Activated T-helper 1 cell treated with anti-CD3 and anti-CD28 coated beads, Interleukin-2, amount 50 U/mL, for 16 hours (primary cell): ENCODE results near the gene GRID1.
"Not testable (repeated sequence)": the region's sequence is repeated elsewhere in the genome, so short reads cannot be mapped to it uniquely, and the experiment has no call there.

ENCODE experiments used
- DNase-seq, 2 donors: peaks; one replicate each; pipeline ENCODE4 v3.0.0-alpha.2; 2020; ENCODE audit warnings: low read depth in 1 of 2, low spot score in 1 of 2

Gene GRID1

DNA sequence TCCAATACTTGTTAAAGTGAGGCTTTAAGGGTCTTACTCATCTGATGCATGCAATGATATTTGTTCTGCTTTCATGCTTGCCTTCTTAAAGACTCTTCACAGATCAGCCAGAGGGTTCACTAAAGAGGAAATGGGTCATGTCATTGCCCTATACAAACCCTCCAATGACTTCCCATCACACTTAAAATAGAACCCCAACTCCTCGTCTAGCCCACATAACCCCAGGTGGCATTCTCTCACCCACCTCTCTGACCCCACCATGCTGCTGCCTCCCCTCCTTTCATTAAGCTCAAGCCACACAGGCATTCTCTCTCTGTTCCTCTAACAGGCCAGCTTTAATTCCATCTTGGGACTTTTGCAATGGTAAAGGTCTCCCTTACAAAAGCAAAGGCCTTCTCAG is 253.6 kb downstream of the GRID1 start:
- no peak for DNase-seq

DNA sequence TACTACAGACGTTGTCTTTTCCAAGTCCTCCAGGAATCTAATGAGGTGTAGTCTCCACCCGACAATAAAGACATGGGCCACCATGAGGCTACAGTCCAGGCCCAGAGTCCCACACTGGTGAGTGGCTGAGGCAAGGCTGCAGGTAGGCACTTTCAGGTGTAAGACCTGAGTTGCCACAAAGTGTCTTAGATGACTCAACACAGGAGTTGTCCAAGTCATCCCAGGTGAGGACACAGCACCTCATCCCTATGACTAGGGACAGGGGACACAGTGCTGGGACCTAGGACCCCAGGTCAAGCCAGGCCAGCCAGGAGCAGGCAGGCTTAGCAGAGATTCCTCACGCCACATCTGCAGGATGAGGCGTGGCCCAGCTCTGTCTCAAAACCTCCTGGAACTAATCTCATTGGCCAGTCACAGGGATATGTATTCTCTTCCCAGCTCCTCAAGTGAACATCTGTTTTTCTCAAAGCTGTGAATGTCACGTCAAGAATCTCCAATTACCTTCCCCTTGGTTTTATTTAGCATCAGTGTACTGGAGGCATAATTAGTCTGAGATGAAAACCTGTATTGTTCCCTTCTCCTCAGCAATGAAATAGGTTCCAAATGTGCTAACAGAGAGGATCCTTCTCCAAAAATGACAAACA is 254.6 kb downstream of the GRID1 start:
- no peak for DNase-seq

DNA sequence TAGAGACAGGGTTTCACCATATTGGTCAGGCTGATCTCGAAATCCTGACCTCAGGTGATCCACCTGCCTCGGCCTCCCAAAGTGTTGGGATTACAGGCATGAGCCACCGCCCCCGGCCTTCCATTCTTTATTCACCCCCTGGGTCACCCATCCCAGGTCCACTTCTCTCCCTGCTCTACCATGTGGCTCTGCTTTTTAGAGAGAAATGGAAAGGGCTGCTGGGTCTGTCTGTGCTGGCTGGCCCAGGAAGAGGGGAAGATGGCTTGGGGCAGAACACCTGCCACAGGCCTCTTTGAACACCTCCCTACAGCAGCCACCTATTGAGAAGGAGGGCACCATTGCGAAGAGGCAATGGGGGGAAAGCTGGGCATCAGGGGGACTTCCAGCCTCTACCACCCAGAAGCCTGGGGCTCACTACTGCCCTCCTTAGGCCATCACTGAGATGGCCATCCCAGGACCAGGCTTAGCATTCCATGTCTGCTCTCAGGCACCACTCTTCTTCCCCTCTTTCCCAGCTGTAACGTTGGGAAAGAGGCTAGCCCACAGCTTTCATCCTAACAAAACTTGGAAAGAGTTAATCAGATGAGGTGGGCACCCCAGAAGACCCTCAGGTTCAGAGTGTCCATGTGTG is 256.3 kb downstream of the GRID1 start:
- no peak for DNase-seq

DNA sequence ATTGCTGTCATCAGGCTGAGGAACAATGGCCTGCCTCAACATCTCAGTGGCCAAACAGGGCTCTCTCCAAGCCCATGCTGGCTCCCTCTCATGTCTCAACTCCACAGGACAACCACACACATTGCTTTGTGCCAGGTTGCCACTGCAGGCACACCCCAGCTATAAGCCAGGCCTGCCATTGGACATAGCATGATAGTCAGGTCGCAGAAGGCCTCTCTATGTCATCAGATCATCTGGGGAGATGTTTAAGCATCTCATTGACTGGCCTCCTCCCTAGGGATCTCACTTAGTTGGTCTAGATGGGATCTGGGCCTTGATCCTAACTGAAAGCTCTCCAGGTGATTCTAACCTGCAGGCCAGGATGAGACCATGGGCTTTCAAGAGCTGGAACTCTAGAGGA is 257.2 kb downstream of the GRID1 start:
- DNase-seq = no peak

DNA sequence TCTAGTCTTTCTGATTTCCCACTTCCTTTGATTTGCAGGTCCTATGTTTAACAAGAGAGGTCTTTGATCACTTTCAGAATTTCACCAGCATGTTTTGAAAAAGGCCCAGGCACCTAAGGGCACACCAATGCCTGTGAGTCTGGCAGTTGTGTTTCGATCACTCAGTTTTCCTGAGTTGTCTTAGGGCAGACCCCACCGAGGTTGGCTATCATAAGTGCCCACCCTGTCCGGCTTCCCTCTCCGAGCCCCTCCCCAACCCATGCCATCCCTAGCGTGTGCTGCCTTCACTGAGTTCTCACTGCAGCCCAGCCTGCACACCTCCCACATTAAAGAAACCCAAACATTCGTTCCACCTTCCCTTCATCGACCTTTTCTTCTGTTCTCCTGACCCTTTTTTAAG is 257.9 kb downstream of the GRID1 start:
- DNase-seq = no peak

DNA sequence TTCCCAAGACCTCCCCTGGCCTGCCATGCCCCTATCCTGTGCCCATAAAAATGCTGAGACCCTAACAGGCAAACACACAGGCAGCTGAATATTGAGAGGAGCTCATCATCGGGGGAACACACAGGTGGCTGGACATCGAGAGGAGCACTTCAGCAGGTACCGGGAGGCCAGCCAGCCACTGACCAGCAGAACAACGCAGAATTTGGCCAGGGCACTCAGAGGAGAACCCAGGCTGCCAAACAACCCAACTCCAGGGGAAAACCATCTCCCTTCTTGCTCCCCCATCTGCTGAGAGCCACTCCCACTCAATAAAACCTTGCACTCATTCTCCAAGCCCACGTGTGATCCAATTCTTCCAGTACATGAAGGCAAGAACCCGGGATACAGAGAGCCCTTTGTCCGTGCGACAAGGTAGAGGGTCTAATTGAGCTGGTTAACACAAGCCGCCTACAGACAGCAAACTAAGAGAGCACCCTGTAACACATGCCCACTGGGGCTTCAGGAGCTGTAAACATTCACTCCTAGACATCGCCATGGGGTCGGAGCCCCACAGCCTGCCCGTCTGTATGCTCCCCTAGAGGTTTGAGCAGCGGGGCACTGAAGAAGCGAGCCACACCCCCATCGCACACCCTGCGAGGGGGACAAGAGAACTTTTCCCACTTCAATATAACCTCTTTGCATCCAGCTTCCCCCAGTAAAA is 258.8 kb downstream of the GRID1 start:
- DNase-seq = not testable (repeated sequence)

DNA sequence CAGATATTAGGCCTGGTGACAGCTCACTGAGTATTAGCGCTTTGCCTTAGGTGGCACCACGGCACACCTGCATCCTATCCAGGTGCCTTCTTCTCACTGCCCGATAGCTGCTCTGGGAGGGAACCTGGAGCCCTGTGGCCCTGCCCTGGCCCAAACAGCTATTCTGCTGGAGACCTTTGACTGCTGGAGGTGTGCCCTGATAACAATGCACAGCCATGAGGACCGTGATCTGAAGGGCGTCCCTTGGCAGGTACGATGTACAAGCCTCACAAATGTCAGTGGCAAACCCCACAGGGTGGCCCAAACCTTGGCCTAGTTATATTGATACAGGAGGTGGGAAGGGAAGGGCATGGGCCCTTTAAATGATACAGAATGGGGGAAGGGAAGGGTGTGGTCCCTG is 259.5 kb downstream of the GRID1 start:
- DNase-seq = no peak

DNA sequence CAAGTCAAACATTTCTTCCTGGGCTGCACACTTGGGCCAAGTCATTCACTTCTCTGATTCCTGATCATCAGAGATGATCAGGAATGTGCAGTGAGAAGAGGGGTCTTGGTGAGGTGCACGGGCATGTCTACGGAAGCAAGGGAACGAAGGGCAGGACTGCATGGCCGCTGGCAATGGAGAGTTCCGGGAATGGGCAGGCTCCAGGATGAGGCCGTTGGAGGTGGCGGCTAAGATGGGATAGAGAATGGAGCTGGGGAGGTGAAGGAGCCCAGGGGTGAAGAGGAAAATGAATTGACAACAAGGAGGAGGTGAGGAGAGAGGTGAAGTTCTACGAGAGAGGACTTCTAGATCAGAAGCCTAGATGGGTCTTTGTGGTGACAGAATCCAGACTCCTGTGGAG is 260.0 kb downstream of the GRID1 start:
- DNase-seq = no peak

DNA sequence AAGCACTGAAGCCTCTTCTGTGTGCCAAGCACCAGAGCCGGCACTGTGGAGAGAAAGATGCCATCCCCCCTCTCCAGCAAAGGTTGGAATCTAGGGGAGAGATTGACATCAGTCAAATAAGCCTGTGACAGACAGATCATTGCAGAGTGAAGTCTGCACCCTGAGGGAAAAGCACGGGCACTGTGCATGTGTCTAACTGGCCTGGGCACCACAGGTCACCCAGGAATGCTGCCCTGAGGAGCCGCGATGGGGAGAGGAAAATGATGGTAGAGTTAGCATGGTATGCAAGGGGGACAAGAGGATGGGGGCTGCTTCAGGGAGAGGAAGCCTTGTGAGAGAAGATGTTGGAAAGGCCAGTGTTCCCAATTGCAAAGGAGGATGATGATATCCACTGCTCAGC is 261.0 kb downstream of the GRID1 start:
- no peak for DNase-seq

DNA sequence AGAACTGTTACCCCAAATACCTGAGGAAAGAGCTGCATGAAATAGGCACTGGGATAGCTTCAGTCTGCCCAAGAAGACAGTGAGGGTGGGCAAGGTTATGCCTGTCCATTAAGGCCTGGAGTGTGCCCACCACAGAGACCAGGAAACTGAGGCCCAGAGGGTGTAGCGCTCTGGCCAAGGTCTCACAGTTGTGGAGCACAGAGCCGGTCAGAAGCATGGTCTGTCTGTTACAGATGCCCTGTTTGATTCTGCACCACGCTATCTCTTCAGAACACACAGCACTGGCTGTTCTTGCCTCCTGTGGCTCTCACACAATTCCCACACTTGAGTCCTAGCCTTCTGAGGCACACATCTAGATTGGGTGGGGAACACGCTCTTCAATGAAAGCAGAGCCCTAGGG is 261.4 kb downstream of the GRID1 start:
- DNase-seq = no peak

DNA sequence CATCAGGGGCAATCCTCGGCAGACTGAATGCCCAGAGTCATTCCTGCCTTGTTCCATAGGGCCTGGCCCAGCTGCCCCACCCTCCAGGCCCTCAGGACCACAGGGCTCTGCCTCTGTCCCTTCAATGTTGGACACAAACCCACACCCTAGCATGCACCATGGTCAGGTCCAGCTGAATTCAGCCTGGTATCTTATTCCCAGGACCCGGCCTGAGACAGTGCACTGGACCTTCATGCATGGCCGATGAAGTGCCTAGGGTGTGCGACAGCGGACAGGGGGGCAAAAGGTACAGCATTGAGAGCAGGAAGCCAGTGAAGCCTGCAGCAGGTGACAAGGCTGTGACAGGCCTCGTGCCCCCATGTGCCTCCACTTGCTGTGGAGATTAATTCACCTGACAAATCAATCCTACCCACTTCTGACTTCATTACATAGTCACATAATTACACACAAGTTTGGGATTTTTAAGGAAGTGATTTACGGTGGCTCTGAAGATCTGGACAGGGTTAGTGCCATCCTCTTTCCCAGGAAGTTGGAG is 261.9 kb downstream of the GRID1 start:
- no peak for DNase-seq

DNA sequence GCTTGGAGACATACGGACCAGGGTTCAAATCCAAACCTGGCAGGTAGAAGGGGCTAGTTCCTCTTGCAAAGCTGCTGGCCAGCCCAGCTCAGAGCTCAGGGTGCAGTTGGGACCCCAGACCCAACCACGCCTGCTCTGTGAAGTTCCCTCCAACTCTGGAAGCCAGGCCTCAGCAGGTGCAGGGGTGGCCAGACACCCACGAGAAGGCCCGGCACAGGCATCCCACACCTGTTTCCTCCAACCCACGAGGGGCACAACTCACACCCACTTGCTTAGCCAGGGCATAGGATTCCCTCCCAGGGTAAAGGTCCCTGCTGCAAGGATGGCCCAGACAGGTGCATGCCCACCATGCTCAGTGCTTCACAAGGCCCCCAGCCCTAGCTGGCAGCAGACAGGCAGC is 262.4 kb downstream of the GRID1 start:
- DNase-seq = no peak

DNA sequence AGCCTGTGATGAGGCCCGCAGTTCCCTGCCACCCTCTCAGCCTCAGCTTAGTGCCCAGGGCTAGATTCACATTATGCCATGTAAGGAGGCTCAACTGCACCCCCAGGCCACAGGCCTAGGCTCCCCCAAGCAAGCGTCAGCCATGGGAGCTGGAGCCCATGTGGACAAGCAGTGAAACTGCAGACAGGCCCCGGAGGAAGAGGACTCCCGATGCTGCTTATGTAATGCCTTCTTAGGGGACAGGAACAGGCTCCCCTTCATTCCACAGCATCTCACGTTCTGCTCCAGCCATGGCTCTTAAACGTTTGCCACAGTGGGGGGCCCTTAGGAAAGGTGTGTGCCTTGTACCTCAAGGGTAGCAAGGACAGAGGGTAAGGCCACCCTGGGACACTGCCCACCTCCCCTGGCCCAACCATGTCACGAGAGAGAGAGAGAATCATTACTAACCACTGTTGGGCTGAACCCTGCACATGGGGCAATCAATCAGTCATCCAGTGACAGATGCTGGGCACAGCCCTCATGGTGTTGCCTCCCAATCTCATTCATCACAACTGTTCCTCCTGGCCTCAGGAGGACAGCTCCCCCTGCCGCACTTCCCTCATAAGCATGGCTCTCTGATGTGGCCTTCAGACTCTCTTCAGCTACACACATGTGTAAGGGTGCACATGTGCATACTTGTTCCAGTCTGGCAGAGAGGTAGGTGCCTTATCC is 263.0 kb downstream of the GRID1 start:
- no peak for DNase-seq

DNA sequence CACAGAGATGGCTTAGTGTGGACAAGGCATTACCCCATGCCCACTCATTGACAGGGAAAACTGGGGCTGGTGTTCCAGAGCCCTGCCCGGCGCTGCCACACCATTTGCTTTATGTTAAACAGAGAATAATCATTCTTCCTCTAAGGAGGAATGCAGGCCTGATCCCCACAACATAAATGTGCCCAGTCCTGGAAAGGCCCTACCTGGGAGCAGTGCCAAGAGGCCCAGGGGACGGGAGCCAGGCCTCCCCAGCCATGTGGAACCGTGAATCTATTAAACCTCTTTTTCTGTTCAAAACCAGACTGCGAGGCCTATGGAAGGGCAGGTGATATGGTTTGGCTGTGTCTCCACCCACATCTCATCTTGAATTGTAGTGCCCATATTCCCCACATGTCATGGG is 264.1 kb downstream of the GRID1 start:
- DNase-seq = no peak

DNA sequence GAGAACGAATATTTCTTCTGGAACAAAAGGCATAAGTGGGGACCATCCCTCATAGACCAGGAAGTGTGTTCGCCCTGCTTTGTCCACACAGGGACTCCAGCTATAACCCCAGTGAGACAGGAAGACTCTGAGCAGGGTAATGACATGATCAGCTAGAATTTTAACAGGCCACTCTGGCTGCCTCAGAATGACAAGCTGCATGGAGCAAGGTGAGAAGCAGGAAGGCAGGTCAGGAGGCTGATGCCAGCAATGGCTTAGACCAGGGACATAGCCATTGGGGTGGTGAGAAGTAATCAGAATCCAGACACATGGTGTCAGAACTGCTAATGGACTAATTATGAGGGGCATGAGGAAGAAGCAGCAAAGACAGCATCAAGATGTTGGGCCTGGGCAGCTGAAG is 264.6 kb downstream of the GRID1 start:
- DNase-seq = no peak

DNA sequence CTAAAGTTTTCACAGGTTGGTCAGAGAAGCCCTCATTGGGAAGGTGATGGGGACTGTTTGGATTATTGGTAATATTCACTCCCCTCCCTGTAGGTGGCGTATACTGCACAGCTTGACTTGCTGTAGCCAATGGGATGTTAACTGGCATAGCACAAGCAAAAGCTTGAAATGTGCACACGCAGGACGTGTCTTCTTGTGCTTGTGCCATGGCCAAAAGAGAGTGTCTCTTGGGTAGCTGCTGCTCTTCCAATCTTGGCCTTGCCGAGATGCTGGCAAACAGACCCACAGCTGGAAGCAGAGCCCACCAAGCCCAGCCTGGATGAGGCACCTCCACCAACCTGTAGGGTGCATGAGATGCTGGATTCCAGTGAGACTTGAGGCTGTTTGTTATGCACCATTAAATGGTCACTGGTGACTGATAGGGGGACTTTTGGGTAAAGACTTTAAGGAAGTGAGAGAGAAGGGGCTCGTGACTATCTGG is 266.0 kb downstream of the GRID1 start:
- no peak for DNase-seq

DNA sequence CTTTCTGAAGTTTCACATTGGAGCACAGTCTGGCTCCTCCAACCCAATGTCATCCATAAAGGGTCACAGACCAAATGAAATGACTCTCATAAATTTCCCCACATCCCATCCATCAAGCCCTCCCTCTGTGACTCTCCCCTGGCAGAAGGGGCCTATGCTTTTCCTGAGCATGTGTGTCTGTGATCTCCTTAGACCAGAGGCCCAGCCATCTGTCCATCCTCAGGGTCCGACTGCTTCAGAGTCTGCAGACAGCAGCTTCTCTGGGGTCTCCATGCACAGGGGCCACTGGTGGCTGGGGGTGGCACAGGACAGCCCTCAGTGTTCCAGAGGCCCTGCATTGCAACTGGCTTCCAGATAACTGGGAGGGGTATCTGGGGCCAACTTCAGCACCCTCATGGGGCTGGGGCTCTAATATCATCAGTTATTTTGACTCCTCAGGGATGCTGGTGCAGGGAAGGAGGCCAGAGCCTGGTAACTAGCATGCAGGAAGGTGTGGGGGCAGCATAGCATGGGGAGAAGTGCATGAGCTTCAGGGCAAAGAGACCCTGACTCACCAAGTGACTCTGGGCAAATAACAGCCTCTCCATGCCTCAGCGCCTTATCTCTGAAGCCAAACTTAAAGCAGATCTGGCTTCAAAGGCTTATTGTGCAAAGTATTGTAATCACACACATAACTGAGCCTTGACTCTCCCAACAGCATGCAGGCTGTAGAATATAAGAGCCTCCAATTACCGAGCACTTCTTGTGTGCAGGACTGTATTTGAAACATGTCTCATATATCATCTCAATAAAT is 266.9 kb downstream of the GRID1 start:
- DNase-seq = no peak

DNA sequence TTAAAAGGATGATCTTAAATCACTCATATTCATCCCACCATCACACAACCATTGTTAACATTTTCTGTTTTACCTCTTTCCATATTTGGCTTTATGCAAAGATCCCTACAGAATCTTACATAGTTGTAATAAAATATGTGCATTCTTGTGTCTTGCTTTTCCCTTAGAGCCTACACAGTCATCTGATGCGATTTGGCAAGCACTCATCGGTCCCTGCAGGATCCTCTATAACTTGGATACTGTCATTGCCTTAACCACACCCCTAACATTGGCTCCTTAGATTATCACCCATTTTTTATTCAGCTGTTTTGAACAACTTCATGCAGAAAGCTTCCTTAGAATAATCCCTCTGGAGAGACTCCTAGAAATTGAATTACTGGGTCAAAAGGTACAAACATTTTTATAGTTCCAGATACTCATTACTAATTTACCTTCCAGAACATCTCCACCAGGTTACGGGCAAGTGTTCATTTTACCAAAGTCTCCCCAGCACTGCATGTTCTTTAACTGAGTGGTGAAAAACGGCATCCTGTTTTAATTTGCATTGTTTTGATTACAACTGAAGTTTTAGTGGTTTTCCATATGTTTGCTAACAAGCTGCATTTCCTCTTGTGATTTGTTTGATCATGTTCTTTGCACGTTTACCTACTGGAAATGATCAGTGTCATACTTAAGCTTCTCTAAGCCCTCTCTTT is 268.3 kb downstream of the GRID1 start:
- no peak for DNase-seq

DNA sequence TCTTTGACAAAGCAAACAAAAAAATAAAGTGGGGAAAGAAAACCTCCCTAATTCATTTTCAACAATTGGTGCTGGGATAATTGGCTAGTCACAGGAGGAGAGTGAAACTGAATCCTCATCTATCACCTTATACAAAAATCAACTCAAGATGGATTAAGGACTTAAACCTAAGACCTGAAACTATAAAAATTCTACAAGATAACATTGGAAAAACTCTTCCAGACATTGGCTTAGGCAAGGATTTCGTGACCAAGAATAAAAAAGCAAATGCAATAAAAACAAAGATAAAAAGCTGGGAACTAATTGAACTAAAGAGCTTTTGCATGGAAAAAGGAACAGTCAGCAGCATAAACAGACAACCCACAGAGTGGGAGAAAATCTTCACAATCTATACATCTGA is 271.5 kb downstream of the GRID1 start:
- DNase-seq = not testable (repeated sequence)

DNA sequence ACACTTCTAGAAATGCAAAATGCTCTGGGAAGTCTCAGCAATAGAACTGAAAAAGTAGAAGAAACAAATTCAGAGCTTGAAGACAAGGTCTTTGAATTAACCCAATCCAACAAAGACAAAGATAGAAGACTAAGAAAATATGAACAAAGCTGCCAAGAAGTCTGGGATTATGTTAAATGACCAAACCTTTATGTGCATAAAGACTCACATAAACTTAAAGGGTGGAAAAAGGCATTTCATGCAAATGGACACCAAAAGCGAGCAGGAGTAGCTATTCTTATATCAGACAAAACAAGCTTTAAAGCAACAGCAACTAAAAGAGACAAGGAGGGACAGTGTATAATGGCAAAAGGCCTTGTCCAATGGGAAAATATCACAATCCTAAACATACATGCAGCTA is 274.3 kb downstream of the GRID1 start:
- DNase-seq = not testable (repeated sequence)
